HL-60/S4 treated with retinoic acid at 250 ng/mL for 4 days and 3 days (cell line): ENCODE results near the gene NR3C2.
"Not testable (repeated sequence)": the region's sequence is repeated elsewhere in the genome, so short reads cannot be mapped to it uniquely, and the experiment has no call there.

Experiments
- in situ Hi-C: fragments of 300-500 bp; cut with MboI; formaldehyde crosslinking; loops from 2 replicates; pipeline ENCODE4 v1.7.0; 2022; ENCODE audit warnings: low sequenced_read_pairs

Gene NR3C2

DNA sequence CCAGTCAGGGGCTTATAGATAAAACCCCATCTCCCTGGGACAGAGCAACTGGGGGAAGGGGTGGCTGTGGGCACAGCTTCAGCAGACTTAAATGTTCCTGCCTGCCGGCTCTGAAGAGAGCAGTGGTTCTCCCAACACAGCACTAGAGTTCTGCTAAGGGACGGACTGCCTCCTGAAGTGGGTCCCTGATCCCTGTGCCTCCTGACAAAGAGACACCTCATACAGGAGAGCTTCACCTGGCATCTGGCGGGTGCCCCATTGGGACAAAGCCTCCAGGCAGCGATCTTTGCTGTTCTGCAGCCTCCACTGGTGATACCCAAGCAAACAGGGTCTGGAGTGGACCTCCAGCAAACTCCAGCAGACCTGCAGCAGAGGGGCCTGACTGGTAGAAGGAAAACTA lies 359.1 kb downstream of the NR3C2 start:
- in situ Hi-C loops = not testable (repeated sequence)

DNA sequence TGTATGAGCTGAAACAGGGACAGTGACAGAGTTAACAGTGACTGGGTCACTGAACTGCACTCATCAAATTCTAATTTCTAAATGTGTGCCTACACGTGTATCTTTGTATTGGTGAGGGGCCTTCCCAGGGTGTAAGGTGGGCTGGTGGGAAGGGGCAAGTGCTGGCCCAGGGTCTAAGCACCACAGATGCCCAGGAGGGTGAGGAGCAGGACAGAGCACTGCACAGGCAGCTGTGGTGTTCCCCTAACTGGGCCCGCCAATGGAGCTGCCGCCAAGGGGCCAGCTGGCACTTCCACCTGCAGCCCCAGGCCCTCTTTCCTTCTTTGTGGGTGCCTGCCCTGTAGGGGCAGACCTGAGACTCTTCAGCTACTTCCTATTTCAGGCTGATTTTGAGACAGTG lies 360.5 kb downstream of the NR3C2 start:
- in situ Hi-C loops = no loop called here

DNA sequence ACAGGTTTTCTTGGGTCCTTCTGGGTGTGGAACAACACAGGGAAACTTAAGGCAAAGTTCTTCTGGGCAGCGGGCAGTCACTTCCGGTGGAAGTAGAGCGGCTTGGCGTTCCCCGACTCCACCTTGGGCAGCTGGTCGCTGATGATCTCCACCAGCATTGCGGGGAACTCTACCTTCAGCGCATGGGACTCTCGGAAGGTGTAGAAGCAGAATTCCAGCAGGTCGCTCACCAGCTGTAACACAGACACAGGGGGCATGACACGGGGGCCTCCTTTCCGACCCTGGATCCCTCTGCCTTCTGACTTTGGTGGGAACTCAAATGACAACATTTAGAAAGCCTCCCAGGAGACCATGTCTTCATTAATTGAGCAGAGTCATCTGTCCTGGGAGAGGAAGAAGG lies 360.9 kb downstream of the NR3C2 start:
- in situ Hi-C loops = no loop called here

DNA sequence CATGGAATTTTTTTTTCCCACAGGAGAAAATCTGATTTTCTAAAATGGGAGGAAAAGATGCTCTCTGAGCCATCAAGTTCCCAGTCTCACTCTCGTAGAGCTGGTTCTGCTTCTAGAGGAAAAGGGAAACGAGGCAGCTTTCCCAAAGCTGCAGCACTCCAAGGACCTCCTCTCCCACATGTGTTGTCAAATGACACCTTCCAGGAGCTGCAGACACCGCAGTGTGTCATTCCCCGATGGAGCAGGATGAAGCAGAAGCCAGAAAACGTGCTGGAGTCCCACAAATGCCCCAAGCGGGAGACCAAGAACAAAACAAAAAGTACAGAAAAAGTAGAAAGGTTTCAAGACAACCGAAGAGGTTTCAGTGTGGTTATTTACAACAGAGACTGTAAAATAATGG lies 362.3 kb downstream of the NR3C2 start:
- in situ Hi-C loops = no loop called here

DNA sequence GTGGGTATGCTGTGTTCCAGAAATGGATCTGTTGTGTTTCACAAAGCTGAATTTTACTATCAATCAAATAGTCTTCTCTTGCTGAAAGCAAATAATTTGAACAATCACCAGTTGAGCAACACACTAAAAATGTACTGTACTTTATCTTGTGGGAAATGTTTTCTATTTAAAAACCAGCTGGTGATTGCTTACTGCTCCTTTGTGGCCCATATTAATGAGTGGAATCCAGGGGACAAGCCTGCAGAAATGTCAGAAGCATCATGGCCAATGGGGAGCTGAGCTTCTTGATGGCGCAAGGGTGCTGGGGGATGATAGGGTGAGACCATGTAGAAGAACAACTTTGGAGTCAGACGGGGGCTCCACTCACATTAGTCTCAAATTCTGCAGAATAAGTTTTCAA lies 364.2 kb downstream of the NR3C2 start:
- in situ Hi-C loops = no loop called here

DNA sequence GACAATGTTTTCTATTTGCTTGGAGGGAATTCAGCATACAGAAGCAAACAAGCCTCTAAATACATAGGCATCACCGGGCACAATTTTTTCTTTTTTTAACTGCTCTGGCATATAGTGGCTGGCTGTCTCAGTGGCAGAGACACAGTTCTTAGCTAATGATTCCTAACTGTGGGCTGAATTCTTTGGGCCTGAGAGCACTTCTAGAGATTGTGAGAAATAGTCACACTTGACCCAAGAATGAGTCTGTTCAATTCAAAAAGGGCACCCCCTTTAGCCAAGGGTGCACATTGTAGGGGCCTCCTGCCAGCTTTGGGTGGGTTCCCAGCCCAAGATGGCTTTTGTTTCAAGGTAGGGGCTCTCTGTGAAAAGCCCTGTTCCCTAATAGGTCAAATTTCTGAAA lies 364.6 kb downstream of the NR3C2 start:
- in situ Hi-C loops = no loop called here

DNA sequence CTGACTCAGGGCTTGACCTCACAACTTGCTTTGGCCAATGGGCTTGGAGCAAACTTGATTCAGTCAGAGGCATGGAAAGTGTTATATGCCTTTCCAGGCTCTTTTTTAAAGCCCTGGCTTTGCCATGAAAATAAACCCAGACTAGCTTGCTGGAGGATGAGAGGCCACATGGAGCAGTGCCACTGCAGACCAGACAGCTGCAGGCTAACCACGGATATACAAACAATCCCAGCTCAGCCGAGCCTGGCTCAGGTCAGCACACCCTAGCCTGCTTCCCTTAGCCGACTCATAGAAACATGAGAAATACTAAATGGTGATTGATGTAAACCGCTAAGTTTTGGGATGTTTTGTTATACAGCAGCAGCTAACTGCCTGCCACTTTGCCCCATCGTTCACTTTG lies 365.2 kb downstream of the NR3C2 start:
- in situ Hi-C loops = no loop called here

DNA sequence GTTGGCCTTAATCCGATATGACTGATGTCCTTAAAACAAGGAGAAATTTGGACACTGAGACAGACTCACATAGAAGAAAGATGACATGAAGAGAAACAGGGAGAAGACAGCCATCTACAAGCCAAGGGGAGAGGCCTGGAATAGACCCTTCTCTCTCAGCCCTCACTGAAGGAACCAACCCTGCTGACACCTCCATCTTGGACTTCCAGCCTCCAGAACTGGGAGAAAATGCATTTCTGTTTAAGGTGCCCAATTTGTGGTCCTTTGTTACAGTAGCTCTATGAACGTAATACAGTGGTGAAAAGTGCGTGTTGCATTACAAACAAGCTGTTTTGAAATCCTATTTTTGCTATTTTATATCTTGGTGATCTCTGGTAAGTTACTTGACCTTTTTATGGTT lies 366.8 kb downstream of the NR3C2 start:
- in situ Hi-C loops = no loop called here

DNA sequence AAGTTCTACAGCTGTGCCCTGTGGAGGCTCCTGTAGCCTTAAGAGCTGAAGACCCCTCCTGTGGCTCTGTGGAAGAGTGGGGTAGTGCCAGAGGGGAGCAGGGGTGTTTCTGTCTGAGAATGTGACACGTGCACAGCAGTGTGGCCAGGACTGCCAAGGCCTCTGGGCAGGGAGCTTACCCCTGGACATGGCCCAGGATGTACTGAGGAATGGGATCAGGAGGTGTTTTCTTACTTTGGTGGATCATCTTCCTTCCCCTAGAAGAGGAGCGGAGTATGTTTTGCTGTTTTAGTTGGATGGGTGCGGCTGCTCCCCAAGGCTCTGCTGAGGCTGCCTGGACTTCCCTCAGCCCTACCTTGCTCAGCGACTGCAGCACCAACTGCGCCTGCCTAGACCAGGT lies 367.8 kb downstream of the NR3C2 start:
- in situ Hi-C loops = no loop called here

DNA sequence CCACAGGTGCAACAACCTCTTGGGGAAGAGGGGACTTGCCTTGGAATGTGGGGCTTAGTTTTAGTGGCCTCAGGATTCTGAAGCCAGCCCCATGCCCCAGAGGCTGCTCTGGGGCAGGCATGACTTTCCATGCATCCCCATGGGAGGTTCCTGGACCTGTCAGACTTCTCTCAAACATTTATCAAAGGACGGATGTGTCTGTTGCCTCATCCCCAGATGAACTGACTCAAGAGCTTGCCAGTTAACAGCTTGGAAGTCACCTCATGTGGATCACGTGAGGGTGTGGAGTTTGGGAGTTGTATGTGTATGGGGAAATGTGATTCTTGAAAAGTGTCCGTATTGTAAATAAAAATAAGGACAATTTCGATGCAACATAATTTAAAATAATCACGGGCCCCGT lies 368.9 kb downstream of the NR3C2 start:
- in situ Hi-C loops = no loop called here

DNA sequence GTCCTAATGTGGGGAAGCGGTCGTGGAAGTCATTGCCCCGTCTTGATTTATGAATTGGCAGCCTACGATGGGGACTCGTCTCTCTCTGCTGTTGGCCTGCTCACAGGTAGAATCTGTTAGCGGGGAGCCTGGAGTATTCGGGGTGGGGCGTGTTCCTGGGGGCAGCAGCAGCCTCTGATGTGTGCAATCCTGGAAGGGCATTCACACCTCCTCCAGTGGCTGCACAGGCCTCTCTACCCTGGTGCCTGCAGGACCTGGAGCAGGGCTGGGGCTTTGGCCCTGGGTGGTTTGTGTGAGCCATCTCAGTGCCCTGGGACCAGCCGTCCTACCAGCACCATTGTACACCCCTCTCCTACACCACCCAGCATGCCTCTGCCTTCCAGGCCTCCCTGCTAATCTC lies 369.4 kb downstream of the NR3C2 start:
- in situ Hi-C loops = no loop called here

DNA sequence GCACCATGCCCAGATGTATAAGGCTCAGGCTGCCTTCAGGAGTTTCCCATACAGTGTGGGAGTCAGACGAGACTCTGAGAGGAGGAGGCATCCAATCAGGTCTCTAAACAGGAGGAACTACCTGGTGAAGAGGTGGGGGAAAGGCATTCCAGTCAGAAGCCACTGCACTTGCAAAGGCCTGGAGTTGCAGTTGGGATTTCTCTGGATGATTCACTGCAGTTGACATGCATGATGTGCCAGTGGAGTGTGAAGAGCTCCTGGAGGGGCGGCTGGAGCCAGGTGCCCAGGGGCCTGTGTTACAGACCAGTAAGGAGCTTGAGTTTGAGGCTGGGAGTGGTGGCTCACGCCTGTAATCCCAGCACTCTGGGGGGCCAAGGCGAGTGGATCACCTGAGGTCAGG lies 371.2 kb downstream of the NR3C2 start:
- in situ Hi-C loops = no loop called here

DNA sequence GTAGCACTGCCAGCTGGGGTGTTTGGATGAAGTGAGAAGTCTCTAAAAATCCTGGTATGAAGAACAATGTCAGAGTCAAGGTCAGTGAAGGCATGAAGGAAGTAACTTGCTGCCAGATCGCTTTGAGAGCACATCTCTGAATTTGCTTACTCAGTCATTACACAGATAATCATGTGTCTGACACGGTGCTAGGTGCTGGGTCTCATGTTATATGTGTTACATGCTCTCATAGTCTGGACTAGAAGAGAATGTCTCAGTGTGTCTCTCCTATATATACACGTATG lies 372.4 kb downstream of the NR3C2 start:
- in situ Hi-C loops = no loop called here

DNA sequence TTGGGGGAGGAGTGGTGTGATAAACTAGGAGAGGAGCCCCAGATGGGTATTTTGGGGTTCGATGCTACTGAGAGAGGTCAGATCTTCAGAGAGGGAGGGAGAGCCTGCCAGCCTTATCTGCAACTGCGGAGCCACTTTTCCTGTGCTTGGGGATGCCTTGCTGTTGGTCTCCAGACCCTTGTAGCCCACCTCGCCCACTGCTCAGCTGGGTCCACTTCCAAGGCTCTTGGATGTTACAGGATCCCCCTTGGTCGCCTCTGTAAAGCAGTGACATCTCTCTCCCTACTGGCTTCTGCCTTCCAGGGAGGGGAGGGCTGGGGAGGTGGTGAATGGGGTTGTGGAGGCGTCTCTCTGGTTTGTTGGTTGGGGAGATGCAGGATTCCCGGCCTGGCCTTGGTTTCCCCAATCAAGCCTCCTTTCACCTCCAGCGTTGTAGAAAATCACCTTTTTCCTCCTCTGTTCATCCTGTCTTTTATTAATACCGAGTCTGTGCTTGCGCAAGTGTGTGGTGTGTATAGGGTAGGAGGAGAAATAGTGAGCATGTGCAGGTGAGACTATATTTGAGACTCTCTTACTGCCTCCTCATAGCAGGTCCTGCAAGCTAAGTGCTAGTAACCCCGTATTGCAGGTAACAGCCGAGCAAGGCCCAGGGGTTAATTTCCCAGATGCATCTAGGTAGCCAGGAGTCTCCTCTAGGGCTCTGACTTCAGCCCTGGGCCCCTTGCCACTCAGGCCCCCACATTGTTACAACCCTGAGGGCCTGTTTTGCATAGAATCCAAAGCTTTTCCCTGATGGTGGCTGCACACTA lies 372.9 kb downstream of the NR3C2 start:
- in situ Hi-C loops = no loop called here

DNA sequence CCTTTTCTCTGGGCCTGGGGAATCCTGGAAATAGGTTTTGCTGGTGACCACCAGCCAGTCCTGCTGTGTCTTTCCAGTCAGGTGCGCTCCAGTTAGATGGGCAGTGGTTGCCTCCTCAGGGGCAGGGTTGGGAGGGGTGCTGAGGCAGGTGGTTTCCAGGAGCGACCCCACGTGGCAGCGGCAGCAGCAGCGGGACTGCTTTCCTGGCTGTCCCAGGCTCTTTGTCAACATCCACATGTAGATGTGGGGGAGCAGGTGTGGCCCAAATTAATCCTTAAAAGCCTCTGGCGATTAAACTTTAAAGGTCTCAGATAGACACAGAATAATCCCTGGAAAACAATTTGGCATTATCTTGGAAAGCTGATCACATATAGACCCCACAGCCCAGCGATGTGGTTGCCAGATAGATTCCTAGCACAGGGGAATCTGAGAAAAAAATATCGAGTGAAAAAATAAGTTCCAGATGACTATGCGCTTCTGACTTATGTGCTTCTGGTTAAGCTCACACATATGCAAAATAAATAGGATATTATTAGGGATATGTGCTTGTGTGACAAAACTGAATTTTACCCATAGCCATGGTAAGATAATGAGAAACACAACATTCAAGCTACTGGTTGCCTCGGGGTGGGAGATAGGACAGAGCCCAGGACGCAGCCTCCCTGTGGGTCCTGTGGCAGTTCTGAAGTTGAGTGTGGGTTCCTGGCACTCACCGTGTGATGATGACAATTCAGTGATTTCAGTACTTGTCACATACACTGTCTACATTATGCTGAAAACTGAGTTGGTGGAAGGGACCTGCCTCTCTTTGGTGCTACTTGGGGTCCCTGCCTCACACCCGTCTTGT lies 373.9 kb downstream of the NR3C2 start:
- in situ Hi-C loops = no loop called here

DNA sequence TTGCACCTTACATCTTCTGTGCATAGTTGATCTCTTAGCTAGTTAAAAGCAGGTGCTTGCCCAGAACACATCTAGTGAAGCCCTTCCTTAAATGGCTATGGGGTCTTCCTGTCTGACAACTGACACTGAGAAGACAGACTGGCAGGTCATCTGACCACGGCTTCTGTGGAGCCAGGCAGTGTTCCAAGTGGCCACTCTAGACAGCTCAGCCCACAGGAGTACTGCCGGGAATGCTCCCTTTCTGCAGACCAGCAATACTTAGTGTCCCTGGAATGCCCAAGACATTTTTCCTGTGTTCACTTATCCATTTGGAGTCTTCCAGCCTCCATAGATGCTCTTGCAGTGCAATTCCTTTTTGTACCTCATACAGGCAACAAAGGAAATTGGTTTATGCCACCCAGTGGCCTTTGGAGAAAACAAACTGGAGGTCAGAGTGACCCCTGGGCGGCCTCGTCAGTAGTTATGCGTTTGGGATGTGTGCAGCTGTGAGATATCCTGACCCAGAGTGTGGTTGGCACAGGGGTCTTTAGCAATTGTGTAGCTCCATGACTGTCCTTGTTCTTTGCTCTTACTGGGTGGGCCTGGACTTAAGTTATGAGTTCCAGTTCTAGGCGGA lies 374.8 kb downstream of the NR3C2 start:
- in situ Hi-C loops = no loop called here

DNA sequence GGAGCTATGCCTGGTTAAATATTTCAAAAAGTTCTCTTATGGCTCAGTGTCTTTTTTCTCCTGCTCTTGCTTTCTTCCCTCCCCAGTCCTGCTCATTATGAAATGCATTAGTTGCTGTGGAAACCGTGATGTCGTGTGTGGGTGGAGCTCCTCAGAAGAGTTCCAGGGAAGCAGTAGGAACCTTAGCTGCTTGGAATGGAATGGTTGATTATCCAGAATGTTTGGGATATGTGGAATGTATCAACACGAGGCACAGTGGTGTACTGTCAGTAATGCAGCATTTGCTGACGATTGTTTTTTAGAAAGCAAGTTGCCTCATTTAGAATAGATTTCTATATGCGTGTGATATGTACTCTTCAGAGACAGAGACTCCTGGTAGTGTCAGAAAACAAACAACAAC lies 377.1 kb downstream of the NR3C2 start:
- in situ Hi-C loops = no loop called here

DNA sequence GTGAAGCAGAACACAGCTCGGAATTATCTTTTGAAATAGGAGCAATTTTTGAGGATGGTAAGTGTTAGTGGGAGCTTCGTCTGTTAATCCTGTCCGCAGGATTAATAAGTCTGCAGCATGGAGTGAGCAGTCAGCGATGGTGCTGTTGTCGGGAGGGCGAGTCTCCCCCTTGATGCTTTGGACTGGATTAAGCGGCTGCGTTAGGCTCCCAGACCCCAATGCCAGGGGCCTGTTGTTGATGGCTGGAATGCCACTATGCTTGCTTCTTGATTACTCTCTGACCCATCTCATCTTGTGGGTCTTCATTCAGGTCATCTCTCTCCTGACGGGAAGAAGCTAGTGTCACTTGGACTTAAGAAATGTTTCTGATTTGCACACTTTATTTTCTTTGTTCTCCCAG lies 377.8 kb downstream of the NR3C2 start:
- in situ Hi-C loops = no loop called here

DNA sequence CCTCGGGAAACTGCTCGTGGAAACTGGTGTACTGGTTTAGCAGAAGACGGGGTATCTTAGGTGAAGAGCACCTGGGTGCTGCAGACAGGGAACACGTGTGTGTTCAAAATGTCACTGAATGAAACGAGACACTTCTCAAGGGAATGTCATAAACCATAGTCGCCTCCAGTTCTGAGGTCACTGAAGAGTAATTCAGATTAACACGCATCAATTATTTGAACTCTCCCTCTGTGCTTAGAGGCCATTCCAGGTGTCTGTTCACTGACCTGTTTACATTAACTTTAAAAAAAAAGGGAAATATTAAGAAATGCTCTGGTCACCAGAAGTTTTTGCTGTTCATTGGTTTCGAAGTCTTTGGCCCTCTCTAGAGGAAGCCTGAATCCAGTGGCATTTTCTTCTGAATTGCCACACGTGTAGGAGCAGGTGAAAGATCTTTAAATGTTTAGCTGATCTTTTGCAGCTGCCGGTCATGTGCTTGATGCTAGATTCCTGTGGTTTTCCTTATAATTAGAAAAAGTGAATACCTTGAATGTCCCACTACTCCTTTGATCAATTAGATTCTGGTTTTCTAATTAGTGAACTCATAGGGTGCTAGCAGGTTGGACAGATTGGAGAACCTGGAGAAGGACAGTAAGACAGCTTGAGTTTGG lies 379.8 kb downstream of the NR3C2 start:
- in situ Hi-C loops = no loop called here

DNA sequence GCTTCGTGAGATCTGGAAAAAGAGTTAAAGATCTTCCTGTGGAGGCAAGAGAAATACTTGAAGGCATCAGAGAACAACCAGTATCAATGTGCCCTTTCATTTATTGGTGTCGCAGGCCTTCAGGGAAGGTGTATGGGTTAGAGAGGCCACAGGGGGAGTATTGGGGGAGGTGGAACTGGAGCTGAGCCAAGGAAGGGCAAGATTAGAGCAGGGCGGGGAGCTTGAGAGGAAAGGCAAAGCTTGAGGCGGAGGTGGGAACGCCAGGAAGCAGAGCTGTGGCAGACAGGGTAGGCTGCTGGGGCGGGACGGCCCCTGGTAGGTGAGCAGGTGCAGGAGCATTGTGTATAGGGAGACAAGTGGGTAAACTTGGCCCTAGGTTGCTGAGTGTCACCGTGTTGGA lies 380.4 kb downstream of the NR3C2 start:
- in situ Hi-C loops = no loop called here

DNA sequence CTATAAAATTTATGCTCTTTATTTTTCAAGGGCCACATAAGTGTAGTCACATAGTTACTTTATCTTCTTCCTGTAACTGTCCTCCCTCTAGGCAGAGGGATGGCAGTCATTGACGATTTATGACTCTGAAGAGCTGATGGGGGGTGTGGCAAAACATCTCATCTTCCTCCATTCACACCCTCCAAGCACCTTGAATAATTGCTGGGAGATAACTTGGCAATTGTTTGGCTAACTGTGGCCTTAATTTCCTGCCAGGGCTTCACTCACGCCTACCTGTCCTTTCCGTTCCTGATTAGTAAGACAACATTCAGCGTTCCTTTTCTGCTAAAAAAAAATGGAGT lies 381.1 kb downstream of the NR3C2 start:
- in situ Hi-C loops = no loop called here
